GM21576 (cell line): Measurements from ENCODE around the gene ARHGAP42.

Experiments
- ATAC-seq: cut with Tn5 transposase; IDR thresholded peaks from one replicate; pipeline ENCODE4 v1.9.1; 2021; ENCODE audit warnings: mild to moderate bottlenecking, moderate library complexity; ENCODE audit not compliant: unreplicated experiment

ARHGAP42 gene

GRCh38 chr11:100757646-100758045 is 70.6 kb downstream of the ARHGAP42 start:
- no peak for ATAC-seq

- no peak for ATAC-seq
Observed at GRCh38 chr11:100759106-100759505, 72.0 kb downstream of the ARHGAP42 start.

- ATAC-seq, result no peak
Observed at GRCh38 chr11:100759856-100760255, 72.8 kb downstream of the ARHGAP42 start.

GRCh38 chr11:100760744-100761143 is 73.7 kb downstream of the ARHGAP42 start:
- ATAC-seq, result no peak

- ATAC-seq, result no peak
Observed at GRCh38 chr11:100761841-100762240, 74.8 kb downstream of the ARHGAP42 start.

GRCh38 chr11:100766764-100767163 is 79.7 kb downstream of the ARHGAP42 start:
- ATAC-seq, result no peak

GRCh38 chr11:100769165-100769564 is 82.1 kb downstream of the ARHGAP42 start:
- ATAC-seq, result no peak

GRCh38 chr11:100769617-100770016 is 82.5 kb downstream of the ARHGAP42 start:
- no peak for ATAC-seq

GRCh38 chr11:100774132-100774531 is 87.0 kb downstream of the ARHGAP42 start:
- ATAC-seq, result no peak

- no peak for ATAC-seq
Observed at GRCh38 chr11:100774859-100775258, 87.8 kb downstream of the ARHGAP42 start.

- no peak for ATAC-seq
Observed at GRCh38 chr11:100776212-100776896, 89.3 kb downstream of the ARHGAP42 start.

- ATAC-seq, result no peak
Observed at GRCh38 chr11:100777103-100777502, 90.0 kb downstream of the ARHGAP42 start.

- no peak for ATAC-seq
Observed at GRCh38 chr11:100777736-100778135, 90.6 kb downstream of the ARHGAP42 start.

- no peak for ATAC-seq
Observed at GRCh38 chr11:100778166-100778785, 91.2 kb downstream of the ARHGAP42 start.

GRCh38 chr11:100780470-100780869 is 93.4 kb downstream of the ARHGAP42 start:
- ATAC-seq, result no peak

GRCh38 chr11:100785148-100785983 is 98.3 kb downstream of the ARHGAP42 start:
- ATAC-seq, result no peak

- ATAC-seq, result no peak
Observed at GRCh38 chr11:100788561-100789295, 101.6 kb downstream of the ARHGAP42 start.

GRCh38 chr11:100789500-100789899 is 102.4 kb downstream of the ARHGAP42 start:
- no peak for ATAC-seq

GRCh38 chr11:100790073-100790472 is 103.0 kb downstream of the ARHGAP42 start:
- no peak for ATAC-seq

GRCh38 chr11:100791103-100791502 is 104.0 kb downstream of the ARHGAP42 start:
- no peak for ATAC-seq

GRCh38 chr11:100791860-100792259 is 104.8 kb downstream of the ARHGAP42 start:
- ATAC-seq, result no peak
